Measurements from ENCODE around the gene GPR33.

GRCh38 chr14:31492759-31493498 lies 5.1 kb upstream of the GPR33 start:
- TF ChIP-seq CTCF (IDR thresholded peaks at IDR 0.05) (no peak), POLR2A (IDR thresholded peaks at IDR 0.05) (no peak)
